ENCODE measurements around the gene PRDM16.

PRDM16 gene

GRCh38 chr1:3243304-3243703, 174.3 kb downstream of the PRDM16 start:
- no peak for DNase-seq (ENCODE audit: low read depth)

- DNase-seq (ENCODE audit: low read depth) = no peak
These were observed 175.3 kb downstream of the PRDM16 start for GRCh38 chr1:3244025-3244926.

- no peak for DNase-seq (ENCODE audit: low read depth)
These were observed 175.9 kb downstream of the PRDM16 start for GRCh38 chr1:3244927-3245315.

GRCh38 chr1:3245344-3245743, 176.3 kb downstream of the PRDM16 start:
- DNase-seq (ENCODE audit: low read depth) = no peak

GRCh38 chr1:3245768-3246167, 176.8 kb downstream of the PRDM16 start:
- DNase-seq (ENCODE audit: low read depth) = no peak

GRCh38 chr1:3246251-3246650, 177.2 kb downstream of the PRDM16 start:
- no peak for DNase-seq (ENCODE audit: low read depth)

GRCh38 chr1:3247521-3248121, 178.6 kb downstream of the PRDM16 start:
- no peak for DNase-seq (ENCODE audit: low read depth)

GRCh38 chr1:3248155-3249141, 179.4 kb downstream of the PRDM16 start:
- DNase-seq (ENCODE audit: low read depth) = no peak

- no peak for DNase-seq (ENCODE audit: low read depth)
These were observed 180.2 kb downstream of the PRDM16 start for GRCh38 chr1:3249231-3249630.

- DNase-seq (ENCODE audit: low read depth) = no peak
These were observed 180.9 kb downstream of the PRDM16 start for GRCh38 chr1:3249631-3250501.

GRCh38 chr1:3250624-3251023, 181.6 kb downstream of the PRDM16 start:
- DNase-seq (ENCODE audit: low read depth) = no peak

GRCh38 chr1:3251099-3251806, 182.2 kb downstream of the PRDM16 start:
- DNase-seq (ENCODE audit: low read depth) = no peak

- no peak for DNase-seq (ENCODE audit: low read depth)
These were observed 182.9 kb downstream of the PRDM16 start for GRCh38 chr1:3251807-3252428.

GRCh38 chr1:3255680-3256079, 186.7 kb downstream of the PRDM16 start:
- DNase-seq (ENCODE audit: low read depth) = no peak

GRCh38 chr1:3257788-3258187, 188.8 kb downstream of the PRDM16 start:
- DNase-seq (ENCODE audit: low read depth) = no peak

GRCh38 chr1:3258386-3259003, 189.5 kb downstream of the PRDM16 start:
- DNase-seq (ENCODE audit: low read depth) = no peak

GRCh38 chr1:3259020-3259419, 190.0 kb downstream of the PRDM16 start:
- no peak for DNase-seq (ENCODE audit: low read depth)

GRCh38 chr1:3261007-3261968, 192.3 kb downstream of the PRDM16 start:
- no peak for DNase-seq (ENCODE audit: low read depth)
